Breast epithelium (tissue), 3 donors: Measurements from ENCODE around the gene CFAP157.

Source experiments
- POLR2A ChIP-seq: fragments of 450-650 bp; IDR thresholded peaks from one replicate; pipeline ENCODE4 v1.6.1; 2016; ENCODE audit warnings: antibody characterized with exemption, mild to moderate bottlenecking, moderate library complexity
- TF ChIP-seq, protein P1 (sequence below), 3 donors: fragments of 450-650 bp; IDR thresholded peaks; one replicate each; pipeline ENCODE4 v1.5.1; 2016 to 2017; ENCODE audit warnings: antibody characterized with exemption in 3 of 3, mild to moderate bottlenecking in 3 of 3, moderate library complexity in 3 of 3

DNA sequence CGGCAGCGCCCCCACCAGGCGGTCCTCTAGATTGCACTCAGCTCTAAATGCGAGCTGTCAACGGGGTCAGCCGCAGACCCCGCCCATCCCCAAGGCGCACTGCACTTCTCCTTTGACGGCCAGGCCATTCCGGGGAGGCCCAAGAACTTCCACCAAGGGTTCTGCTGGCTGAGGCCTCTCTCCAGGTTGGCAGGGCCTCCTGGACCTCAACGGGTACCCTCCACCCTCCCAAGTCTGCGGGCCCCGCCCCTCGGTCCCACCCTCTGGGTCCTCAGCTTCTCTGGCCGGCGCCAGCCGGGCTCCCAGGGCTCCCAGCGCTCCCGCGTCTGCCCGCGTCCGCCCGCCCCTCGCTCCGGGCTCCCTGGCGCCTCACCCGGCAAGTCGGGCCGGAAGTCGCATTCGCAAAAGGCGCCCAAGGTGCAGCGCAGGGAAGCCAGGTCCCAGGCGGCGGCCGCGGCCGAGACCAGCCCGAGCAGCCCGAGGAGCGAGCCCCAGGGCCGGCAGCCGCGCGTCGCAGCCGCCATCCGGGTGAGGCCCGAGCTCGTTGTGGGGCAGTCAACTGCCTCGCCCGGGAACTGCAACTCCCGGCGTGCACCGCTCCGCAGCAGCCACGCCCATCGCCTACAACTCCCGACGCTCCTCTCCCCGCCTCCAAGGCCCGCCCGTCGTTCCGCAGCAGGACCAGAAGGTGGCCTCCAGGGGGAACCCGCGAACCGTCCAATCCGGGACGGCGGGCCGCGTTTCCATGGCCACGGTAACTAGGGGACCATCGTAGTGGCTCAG is 28.1 kb downstream of the CFAP157 start, which contains the start of gene TOR2A:
- TF ChIP-seq, protein P1, sequence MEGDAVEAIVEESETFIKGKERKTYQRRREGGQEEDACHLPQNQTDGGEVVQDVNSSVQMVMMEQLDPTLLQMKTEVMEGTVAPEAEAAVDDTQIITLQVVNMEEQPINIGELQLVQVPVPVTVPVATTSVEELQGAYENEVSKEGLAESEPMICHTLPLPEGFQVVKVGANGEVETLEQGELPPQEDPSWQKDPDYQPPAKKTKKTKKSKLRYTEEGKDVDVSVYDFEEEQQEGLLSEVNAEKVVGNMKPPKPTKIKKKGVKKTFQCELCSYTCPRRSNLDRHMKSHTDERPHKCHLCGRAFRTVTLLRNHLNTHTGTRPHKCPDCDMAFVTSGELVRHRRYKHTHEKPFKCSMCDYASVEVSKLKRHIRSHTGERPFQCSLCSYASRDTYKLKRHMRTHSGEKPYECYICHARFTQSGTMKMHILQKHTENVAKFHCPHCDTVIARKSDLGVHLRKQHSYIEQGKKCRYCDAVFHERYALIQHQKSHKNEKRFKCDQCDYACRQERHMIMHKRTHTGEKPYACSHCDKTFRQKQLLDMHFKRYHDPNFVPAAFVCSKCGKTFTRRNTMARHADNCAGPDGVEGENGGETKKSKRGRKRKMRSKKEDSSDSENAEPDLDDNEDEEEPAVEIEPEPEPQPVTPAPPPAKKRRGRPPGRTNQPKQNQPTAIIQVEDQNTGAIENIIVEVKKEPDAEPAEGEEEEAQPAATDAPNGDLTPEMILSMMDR (IDR thresholded peaks at IDR 0.05), result peak; percentile 91 to 99 (median 98)
- no peak for TF ChIP-seq POLR2A
